MM.1S (cell line): Measurements from ENCODE around the gene RBM15B.

Experiments used
- CTCF ChIP-seq: fragments of 300-600 bp; sonication (generic); IDR thresholded peaks from 2 replicates; pipeline ENCODE4 v1.5.1; 2016; ENCODE audit warnings: antibody characterized with exemption, low read length, mixed read lengths
- EZH2 ChIP-seq: fragments of 300-600 bp; sonication (generic); optimal IDR thresholded peaks from 2 replicates; pipeline ENCODE3; 2017; ENCODE audit warnings: low read depth, mild to moderate bottlenecking, antibody characterized with exemption, low read length, mixed read lengths
- EZH2phosphoT487 ChIP-seq: fragments of 300-600 bp; sonication (generic); IDR thresholded peaks from 2 replicates; pipeline ENCODE4 v1.6.1; 2018; ENCODE audit warnings: antibody characterized with exemption, low read length

GRCh38 chr3:51422211-51422610 lies 31.1 kb downstream of the RBM15B start:
- TF ChIP-seq CTCF (no peak), EZH2 (no peak), EZH2phosphoT487 (no peak)
